Stimulated activated CD4-positive, alpha-beta T cell treated with anti-CD3 and anti-CD28 coated beads, Interleukin-4, amount 100 ng/mL, for 48 hours (primary cell): ENCODE data around the gene BFAR.
"Not testable (repeated sequence)": the region's sequence is repeated elsewhere in the genome, so short reads cannot be mapped to it uniquely, and the experiment has no call there.

Experiments
- DNase-seq, 2 donors: peaks; one replicate each; pipeline ENCODE4 v3.0.0-alpha.2; 2020; ENCODE audit warnings: low read depth in 2 of 2

BFAR gene

GRCh38 chr16:14685870-14686793, 53.4 kb downstream of the BFAR start:
- DNase-seq, result not testable (repeated sequence)

GRCh38 chr16:14694129-14694528, 61.4 kb downstream of the BFAR start, which contains the start of gene PLA2G10:
Gene PLA2G10 (minus strand): TSS chr16:14694308. CDS start chr16:14694229, 79 bp downstream.
- not testable (repeated sequence) for DNase-seq

GRCh38 chr16:14701859-14702258, 69.1 kb downstream of the BFAR start:
- DNase-seq, result not testable (repeated sequence)

- DNase-seq, result not testable (repeated sequence)
Measured at GRCh38 chr16:14702672-14703071, 69.9 kb downstream of the BFAR start.

- DNase-seq, result not testable (repeated sequence)
Measured at GRCh38 chr16:14703156-14704011, 70.6 kb downstream of the BFAR start, which contains the start of gene NPIPA3. Gene NPIPA3 (plus strand): TSS chr16:14703411. CDS start chr16:14708944, 5,533 bp downstream.
